Neuronal stem cell (in vitro differentiated cells): ENCODE measurements around the gene BCR.
A peak's percentile ranks its signal among the peaks of the same experiment; 100 is the strongest.

Source experiments
- DNase-seq: peaks from one replicate; pipeline ENCODE4 v3.0.0-alpha.2; 2013; ENCODE audit warnings: low spot score
- H2AFZ ChIP-seq: one replicate; pipeline ENCODE4 v1.6.1; 2013; ENCODE audit warnings: mild to moderate bottlenecking, low read length, inconsistent platforms
- H2AK5ac ChIP-seq: 2 replicates; pipeline ENCODE4 v1.6.1; 2013; ENCODE audit warnings: low read depth, mild to moderate bottlenecking, inconsistent platforms, low read length, moderate library complexity, mixed read lengths
- H2BK120ac ChIP-seq: 2 replicates; pipeline ENCODE4 v1.6.1; 2013; ENCODE audit warnings: low read depth, mild to moderate bottlenecking, inconsistent platforms, low read length, moderate library complexity, mixed read lengths
- H2BK12ac ChIP-seq: one replicate; pipeline ENCODE4 v1.6.1; 2013; ENCODE audit warnings: low read length, inconsistent platforms
- H2BK15ac ChIP-seq: 2 replicates; pipeline ENCODE4 v1.6.1; 2013; ENCODE audit warnings: mild to moderate bottlenecking, low read length, inconsistent platforms, mixed read lengths
- H2BK5ac ChIP-seq: one replicate; pipeline ENCODE4 v1.6.1; 2013; ENCODE audit warnings: inconsistent platforms, mild to moderate bottlenecking, low read length, moderate library complexity
- H3K14ac ChIP-seq: one replicate; pipeline ENCODE4 v1.6.1; 2013; ENCODE audit warnings: low read length, inconsistent platforms
- H3K18ac ChIP-seq: 2 replicates; pipeline ENCODE4 v1.6.1; 2013; ENCODE audit warnings: low read length, inconsistent platforms
- H3K23ac ChIP-seq: 2 replicates; pipeline ENCODE4 v1.6.1; 2013; ENCODE audit warnings: low read depth, mild to moderate bottlenecking, mixed read lengths, low read length, inconsistent platforms; ENCODE audit not compliant: poor library complexity
- H3K27ac ChIP-seq: replicated peaks from 3 replicates; pipeline ENCODE4 v1.5.1; 2013; ENCODE audit warnings: low read length, inconsistent platforms
- H3K27me3 ChIP-seq, 3 experiments: 2 replicates each; pipeline ENCODE4 v1.6.1; 2013; ENCODE audit warnings: low read length in 3 of 3, mild to moderate bottlenecking in 2 of 3, inconsistent platforms in 1 of 3, low read depth in 1 of 3, mixed read lengths in 1 of 3, moderate library complexity in 1 of 3; ENCODE audit not compliant: control insufficient read depth in 3 of 3, insufficient read depth in 3 of 3
- H3K36me3 ChIP-seq, 2 donors: replicated peaks in 1 of 2; 2 replicates each; pipeline ENCODE4 v1.6.1; 2013; ENCODE audit warnings: low read length in 2 of 2; ENCODE audit not compliant: control insufficient read depth in 2 of 2, insufficient read depth in 2 of 2
- H3K4ac ChIP-seq: 2 replicates; pipeline ENCODE4 v1.6.1; 2013; ENCODE audit warnings: inconsistent platforms, mild to moderate bottlenecking, low read length, moderate library complexity
- H3K4me1 ChIP-seq, 2 donors: 1 replicate in 1 of 2; 2 replicates in 1 of 2; pipeline ENCODE4 v1.6.1; 2013; ENCODE audit warnings: low read length in 2 of 2, low read depth in 1 of 2; ENCODE audit not compliant: control insufficient read depth in 2 of 2, insufficient read depth in 1 of 2
- H3K4me2 ChIP-seq: one replicate; pipeline ENCODE4 v1.6.1; 2013; ENCODE audit warnings: mild to moderate bottlenecking, low read length, inconsistent platforms; ENCODE audit not compliant: insufficient read depth, poor library complexity, severe bottlenecking
- H3K4me3 ChIP-seq, 2 donors: 2 replicates each; pipeline ENCODE4 v1.5.1; 2013; ENCODE audit warnings: low read length in 2 of 2, mild to moderate bottlenecking in 2 of 2, inconsistent platforms in 1 of 2, moderate library complexity in 1 of 2
- H3K79me1 ChIP-seq: one replicate; pipeline ENCODE4 v1.6.1; 2013; ENCODE audit warnings: low read depth, mild to moderate bottlenecking, inconsistent platforms, low read length, moderate library complexity
- H3K9ac ChIP-seq: one replicate; pipeline ENCODE4 v1.6.1; 2013; ENCODE audit warnings: mild to moderate bottlenecking, low read depth, low read length, inconsistent platforms; ENCODE audit not compliant: poor library complexity
- H3K9me3 ChIP-seq, 2 donors: replicated peaks in 1 of 2; 2 replicates each; pipeline versions ENCODE3 to v1.6.1; 2013; ENCODE audit warnings: low read length in 2 of 2, mild to moderate bottlenecking in 2 of 2, inconsistent platforms in 1 of 2, low read depth in 1 of 2, mixed read lengths in 1 of 2, moderate library complexity in 1 of 2; ENCODE audit not compliant: control insufficient read depth in 2 of 2, insufficient read depth in 1 of 2
- H4K8ac ChIP-seq: one replicate; pipeline ENCODE4 v1.6.1; 2013; ENCODE audit warnings: low read depth, mild to moderate bottlenecking, inconsistent platforms, low read length, moderate library complexity
- H4K91ac ChIP-seq: one replicate; pipeline ENCODE4 v1.6.1; 2013; ENCODE audit warnings: low read length, low read depth, mild to moderate bottlenecking, inconsistent platforms; ENCODE audit not compliant: poor library complexity
- WGBS, 2 donors: extraction: QIAGEN DNeasy Blood & Tissue Kit; methylation state at CpG; one replicate each; pipeline ENCODE4 v1.1.7; 2013; ENCODE audit warnings: missing lambda C conversion rate in 2 of 2, mixed read lengths in 1 of 2; ENCODE audit not compliant: insufficient read length in 2 of 2, insufficient replicate concordance in 1 of 2; ENCODE audit errors: extremely low coverage in 2 of 2; 5-methylcytosine and 5-hydroxymethylcytosine counted together

BCR gene

GRCh38 chr22:23255506-23256170 lies 75.3 kb downstream of the BCR start:
- H3K4me2 ChIP-seq = no peak overlapping the region
- no peak overlapping the region for H2AFZ ChIP-seq
- no peak overlapping the region for H2BK12ac ChIP-seq
- H3K4me3 ChIP-seq = no peak overlapping the region
- no peak overlapping the region for H3K14ac ChIP-seq
- peaks cover 0 to 3% of the 10 kb centered on the region in 2 donors for H3K4me1 ChIP-seq
- H3K9me3 ChIP-seq = no peaks in the 10 kb centered on the region
- WGBS, 2 donors = no CpG with 5 or more reads among the region's 8 CpGs
- no peak overlapping the region for H3K4ac ChIP-seq
- peak overlapping the region; percentile 18 for H3K18ac ChIP-seq
- peak overlapping the region; percentile 75 for H3K9ac ChIP-seq
- peaks cover 9% of the 10 kb centered on the region for H3K79me1 ChIP-seq
- H2BK15ac ChIP-seq = no peak overlapping the region
- no peak overlapping the region for H2BK120ac ChIP-seq
- H2BK5ac ChIP-seq = peak overlapping the region; percentile 49
- no peak for DNase-seq
- H3K23ac ChIP-seq = peak overlapping the region; percentile 92
- no peak overlapping the region for H2AK5ac ChIP-seq
- H4K91ac ChIP-seq = no peak overlapping the region
- peaks cover 26 to 72% of the 10 kb centered on the region in 2 donors for H3K36me3 ChIP-seq
- H3K27me3 ChIP-seq = no peaks in the 10 kb centered on the region
- H3K27ac ChIP-seq = no peak overlapping the region
- H4K8ac ChIP-seq = no peak overlapping the region

DNA sequence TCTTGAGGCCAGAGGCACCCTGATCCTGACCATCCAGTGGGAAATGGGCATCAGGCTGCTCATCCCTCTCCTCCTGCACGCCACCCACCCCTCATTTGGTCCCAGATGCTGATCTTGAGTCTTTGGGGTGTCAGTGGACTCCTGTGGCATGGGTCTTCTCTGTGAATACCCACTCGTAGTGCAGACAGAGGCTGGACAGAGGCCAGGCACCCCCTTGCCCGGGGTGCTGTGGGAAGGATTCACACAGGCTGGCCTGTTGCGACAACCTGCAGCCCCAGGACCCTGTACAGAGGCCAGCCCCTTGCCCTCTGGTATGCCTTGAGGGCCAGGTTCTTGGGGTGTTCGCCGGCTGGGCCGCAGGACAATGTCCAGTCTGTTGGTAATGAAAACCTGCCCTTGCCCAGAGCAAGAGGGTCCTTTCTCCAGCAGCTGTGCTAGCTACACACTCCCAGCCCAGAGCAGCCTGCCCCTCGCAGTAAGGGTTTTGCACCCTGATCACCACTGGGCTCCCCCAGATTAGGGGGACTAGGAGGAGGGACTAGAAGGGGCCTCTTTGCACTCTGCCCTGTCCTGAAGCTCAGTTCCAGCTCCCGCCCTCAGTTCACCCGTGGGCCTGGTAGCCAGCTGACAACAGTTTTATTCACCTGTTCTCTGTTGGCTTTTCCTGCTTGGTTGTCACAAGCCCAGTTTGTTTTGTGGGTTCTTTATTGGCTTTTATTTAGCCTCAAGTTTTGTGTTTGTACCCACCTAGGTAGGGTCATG lies 76.0 kb downstream of the BCR start:
- Histone ChIP-seq H3K18ac (no peak overlapping the region), H2AK5ac (no peak overlapping the region), H3K27me3 (no peaks in the 10 kb centered on the region), H2BK12ac (no peak overlapping the region), H3K4me1 (peaks cover 0 to 2% of the 10 kb centered on the region in 2 donors), H3K9me3 (no peaks in the 10 kb centered on the region), H4K8ac (no peak overlapping the region), H3K23ac (peak overlapping the region; percentile 92), H3K4me3 (no peak overlapping the region), H3K27ac (no peak overlapping the region), H2BK15ac (no peak overlapping the region), H3K9ac (peak overlapping the region; percentile 75), H2BK5ac (no peak overlapping the region), H3K14ac (no peak overlapping the region), H3K4me2 (no peak overlapping the region), H3K79me1 (peaks cover 7% of the 10 kb centered on the region), H2AFZ (no peak overlapping the region), H3K4ac (no peak overlapping the region), H2BK120ac (no peak overlapping the region), H4K91ac (no peak overlapping the region), H3K36me3 (peaks cover 32 to 79% of the 10 kb centered on the region in 2 donors)
- DNase-seq = no peak
- no CpG with 5 or more reads among the region's 10 CpGs for WGBS, 2 donors

GRCh38 chr22:23256986-23257888 lies 76.9 kb downstream of the BCR start:
- WGBS, 2 donors = no CpG with 5 or more reads among the region's 19 CpGs
- no peak overlapping the region for H3K4ac ChIP-seq
- H4K91ac ChIP-seq = no peak overlapping the region
- no peak overlapping the region for H2BK120ac ChIP-seq
- no peak overlapping the region for H3K18ac ChIP-seq
- peaks cover 37 to 88% of the 10 kb centered on the region in 2 donors for H3K36me3 ChIP-seq
- no peak overlapping the region for H3K27ac ChIP-seq
- H2BK15ac ChIP-seq = no peak overlapping the region
- H3K9ac ChIP-seq = no peak overlapping the region
- no peaks in the 10 kb centered on the region for H3K27me3 ChIP-seq
- peaks cover 11% of the 10 kb centered on the region for H3K79me1 ChIP-seq
- H2BK5ac ChIP-seq = no peak overlapping the region
- peak overlapping the region; percentile 87 for H3K23ac ChIP-seq
- H2BK12ac ChIP-seq = no peak overlapping the region
- no peak overlapping the region for H2AFZ ChIP-seq
- H3K14ac ChIP-seq = no peak overlapping the region
- no peak for DNase-seq
- H4K8ac ChIP-seq = no peak overlapping the region
- no peak overlapping the region for H3K4me3 ChIP-seq
- no peaks in the 10 kb centered on the region for H3K4me1 ChIP-seq
- no peaks in the 10 kb centered on the region for H3K9me3 ChIP-seq
- H2AK5ac ChIP-seq = no peak overlapping the region
- H3K4me2 ChIP-seq = no peak overlapping the region
